Measurements from ENCODE around the gene AGBL4.
A peak's percentile ranks its signal among the peaks of the same experiment; 100 is the strongest.

Gene AGBL4

GRCh38 chr1:48678710-48679505 lies 1344.8 kb downstream of the AGBL4 start:
- H3K4me3 ChIP-seq = no peak overlapping the region
- no peaks in the 10 kb centered on the region for H3K27me3 ChIP-seq
- H3K4me2 ChIP-seq = peak overlapping the region; percentile 11 to 82 (median 63); a peak in 18 of 22 replicates
- no peak overlapping the region; a peak in 1 of 22 replicates for H3K27ac ChIP-seq
- H3K9me3 ChIP-seq (replicated peaks in 1 of 11) = no peaks in the 10 kb centered on the region
- H4K20me1 ChIP-seq = no peaks in the 10 kb centered on the region
- TF ChIP-seq Cebpa-rat (IDR thresholded peaks at IDR 0.05) = no peak
- H3K4me1 ChIP-seq = peaks cover 29 to 75% (median 60%) of the 10 kb centered on the region in 10 experiments
- H3K36me3 ChIP-seq = no peaks in the 10 kb centered on the region
- H3K9ac ChIP-seq = no peak overlapping the region

GRCh38 chr1:48677306-48678287 lies 1346.2 kb downstream of the AGBL4 start:
- Histone ChIP-seq H3K4me3 (no peak overlapping the region), H3K4me1 (peaks cover 32 to 88% (median 68%) of the 10 kb centered on the region in 10 experiments), H3K9ac (no peak overlapping the region), H3K9me3 (replicated peaks in 1 of 11) (no peaks in the 10 kb centered on the region), H4K20me1 (no peaks in the 10 kb centered on the region), H3K27ac (peak overlapping the region in 3 of 11 experiments; percentile 0 to 10 (median 9); a peak in 1 of 22 replicates), H3K36me3 (no peaks in the 10 kb centered on the region), H3K4me2 (peak overlapping the region; percentile 26 to 82 (median 52); a peak in 21 of 22 replicates), H3K27me3 (no peaks in the 10 kb centered on the region)
- TF ChIP-seq Cebpa-rat (IDR thresholded peaks at IDR 0.05) = no peak

- TF ChIP-seq Cebpa-rat (IDR thresholded peaks at IDR 0.05) = no peak
- no peaks in the 10 kb centered on the region for H4K20me1 ChIP-seq
- H3K36me3 ChIP-seq = no peaks in the 10 kb centered on the region
- H3K4me3 ChIP-seq = no peak overlapping the region
- H3K4me1 ChIP-seq = peaks cover 39 to 96% (median 75%) of the 10 kb centered on the region in 10 experiments
- H3K9ac ChIP-seq = no peak overlapping the region
- H3K27me3 ChIP-seq = no peaks in the 10 kb centered on the region
- peak overlapping the region in 8 of 11 experiments; percentile 46 to 82 (median 65); a peak in 10 of 22 replicates for H3K4me2 ChIP-seq
- H3K9me3 ChIP-seq (replicated peaks in 1 of 11) = no peaks in the 10 kb centered on the region
- H3K27ac ChIP-seq = no peak overlapping the region
Observed at GRCh38 chr1:48676822-48677221, 1346.9 kb downstream of the AGBL4 start.

- Histone ChIP-seq H3K27me3 (no peaks in the 10 kb centered on the region), H3K4me1 (peaks cover 44 to 99% (median 78%) of the 10 kb centered on the region in 10 experiments), H3K9ac (no peak overlapping the region), H3K4me3 (no peak overlapping the region), H4K20me1 (no peaks in the 10 kb centered on the region), H3K9me3 (replicated peaks in 1 of 11) (no peaks in the 10 kb centered on the region), H3K4me2 (peak overlapping the region in 7 of 11 experiments; percentile 46 to 82 (median 72); a peak in 11 of 22 replicates), H3K27ac (no peak overlapping the region), H3K36me3 (no peaks in the 10 kb centered on the region)
- no peak for TF ChIP-seq Cebpa-rat (IDR thresholded peaks at IDR 0.05)
Observed at GRCh38 chr1:48676376-48676775, 1347.4 kb downstream of the AGBL4 start.

- peaks cover 49 to 99% (median 79%) of the 10 kb centered on the region in 10 experiments for H3K4me1 ChIP-seq
- H3K9ac ChIP-seq = peak overlapping the region in 2 of 11 experiments; percentile 5 to 31; a peak in 1 of 22 replicates
- H3K36me3 ChIP-seq = no peaks in the 10 kb centered on the region
- no peak for TF ChIP-seq Cebpa-rat (IDR thresholded peaks at IDR 0.05)
- H4K20me1 ChIP-seq = no peaks in the 10 kb centered on the region
- no peaks in the 10 kb centered on the region for H3K27me3 ChIP-seq
- H3K4me2 ChIP-seq = peak overlapping the region in 9 of 11 experiments; percentile 19 to 81 (median 46); a peak in 16 of 22 replicates
- no peaks in the 10 kb centered on the region for H3K9me3 ChIP-seq (replicated peaks in 1 of 11)
- H3K27ac ChIP-seq = peak overlapping the region in 5 of 11 experiments; percentile 40 to 63 (median 45); a peak in 8 of 22 replicates
- H3K4me3 ChIP-seq = no peak overlapping the region
Observed at GRCh38 chr1:48675251-48675650, 1348.5 kb downstream of the AGBL4 start.

GRCh38 chr1:48674641-48675040 lies 1349.1 kb downstream of the AGBL4 start:
- Histone ChIP-seq H3K4me1 (peaks cover 42 to 99% (median 74%) of the 10 kb centered on the region in 10 experiments), H3K4me3 (no peak overlapping the region), H4K20me1 (no peaks in the 10 kb centered on the region), H3K9ac (peak overlapping the region in 2 of 11 experiments; percentile 5 to 31; a peak in 1 of 22 replicates), H3K27ac (peak overlapping the region in 5 of 11 experiments; percentile 40 to 63 (median 45); a peak in 8 of 22 replicates), H3K9me3 (replicated peaks in 1 of 11) (no peaks in the 10 kb centered on the region), H3K4me2 (peak overlapping the region in 9 of 11 experiments; percentile 19 to 81 (median 46); a peak in 16 of 22 replicates), H3K27me3 (no peaks in the 10 kb centered on the region), H3K36me3 (no peaks in the 10 kb centered on the region)
- TF ChIP-seq Cebpa-rat (IDR thresholded peaks at IDR 0.05) = no peak

- TF ChIP-seq Cebpa-rat (IDR thresholded peaks at IDR 0.05) = no peak
Observed at GRCh38 chr1:48673332-48674105, 1350.2 kb downstream of the AGBL4 start.

GRCh38 chr1:48671578-48671977 lies 1352.2 kb downstream of the AGBL4 start:
- Histone ChIP-seq H3K9me3 (replicated peaks in 1 of 11) (no peaks in the 10 kb centered on the region), H3K4me1 (peaks cover 28 to 79% (median 52%) of the 10 kb centered on the region in 10 experiments), H3K4me2 (peak overlapping the region; percentile 9 to 83 (median 60); a peak in 20 of 22 replicates), H4K20me1 (no peaks in the 10 kb centered on the region), H3K27ac (peak overlapping the region in 9 of 11 experiments; percentile 20 to 77 (median 66); a peak in 18 of 22 replicates), H3K36me3 (no peaks in the 10 kb centered on the region), H3K9ac (peak overlapping the region in 6 of 11 experiments; percentile 28 to 55 (median 48); a peak in 9 of 22 replicates), H3K27me3 (no peaks in the 10 kb centered on the region), H3K4me3 (no peak overlapping the region)
- 0 out of 22 replicates have a peak, but pooled peaks of 1 of the 11 experiments have one; percentile 15 for TF ChIP-seq Cebpa-rat (IDR thresholded peaks at IDR 0.05)

More at GRCh38 chr1:48673332-48674105, 1350.2 kb downstream of the AGBL4 start:
- Histone ChIP-seq H3K27ac (peak overlapping the region in 6 of 11 experiments; percentile 12 to 77 (median 40); a peak in 5 of 22 replicates), H3K27me3 (no peaks in the 10 kb centered on the region), H3K4me1 (peaks cover 41 to 90% (median 66%) of the 10 kb centered on the region in 10 experiments), H3K9ac (no peak overlapping the region), H3K4me3 (no peak overlapping the region), H4K20me1 (no peaks in the 10 kb centered on the region), H3K36me3 (no peaks in the 10 kb centered on the region), H3K9me3 (replicated peaks in 1 of 11) (no peaks in the 10 kb centered on the region), H3K4me2 (peak overlapping the region in 9 of 11 experiments; percentile 1 to 83 (median 60); a peak in 14 of 22 replicates)

Data from BLaER1 treated with 17β-estradiol and CSF1 and Interleukin-3, amounts not matched to agents 10 nM and 100 nM (cell line).